Thyroid gland (tissue), 4 donors: ENCODE measurements around the gene SMG6. TPM values are rescaled to one million over a fixed set of nuclear protein-coding genes. Genes with fewer than 3 reads are reported as not detected.
"Not testable (repeated sequence)": the region's sequence is repeated elsewhere in the genome, so short reads cannot be mapped to it uniquely, and the experiment has no call there.

ENCODE experiments used
- DNase-seq, 2 donors: peaks; one replicate each; pipeline ENCODE4 v3.0.0-alpha.2; 2019
- H3K27ac ChIP-seq, 3 donors: fragments of 200-600 bp; sonication (generic); 1 replicate in 2 of 3; 2 replicates in 1 of 3; pipeline ENCODE4 v1.5.1; 2016 to 2019; ENCODE audit warnings: mild to moderate bottlenecking in 1 of 3, moderate library complexity in 1 of 3
- H3K27me3 ChIP-seq: fragments of 200-600 bp; sonication (generic); one replicate; pipeline ENCODE4 v1.5.1; 2019
- H3K36me3 ChIP-seq, 2 donors: fragments of 200-600 bp; sonication (generic); one replicate each; pipeline ENCODE4 v1.5.1; 2016 to 2019
- H3K4me1 ChIP-seq, 2 donors: fragments of 200-600 bp; sonication (generic); one replicate each; pipeline ENCODE4 v1.5.1; 2017 to 2019
- H3K4me3 ChIP-seq, 3 donors: fragments of 200-600 bp; sonication (generic); replicated peaks in 1 of 3; 1 replicate in 2 of 3; 2 replicates in 1 of 3; pipeline ENCODE4 v1.5.1; 2016; ENCODE audit warnings: mild to moderate bottlenecking in 1 of 3
- H3K9me3 ChIP-seq: fragments of 200-600 bp; sonication (generic); one replicate; pipeline ENCODE4 v1.5.1; 2017
- POLR2A ChIP-seq, 2 donors: fragments of 450-650 bp; IDR thresholded peaks; one replicate each; pipeline ENCODE4 v1.6.1; 2017; ENCODE audit warnings: antibody characterized with exemption in 2 of 2, mild to moderate bottlenecking in 2 of 2, moderate library complexity in 1 of 2
- WGBS, 2 donors: methylation state at CpG; one replicate each; pipeline ENCODE4 v1.1.5; 2017; 5-methylcytosine and 5-hydroxymethylcytosine counted together
- intact Hi-C: fragments of 100-400 bp; cut with DNase I; formaldehyde crosslinking; loops from one replicate; pipeline ENCODE4 v1.15.1; 2023
- total RNA-seq, 4 donors: library from RNA; depleted of rRNA; stranded (reverse); fragments of >200 nt; gene quantifications; one replicate each; pipeline ENCODE4 v1.2.3, GENCODE V29; 2016
- TF ChIP-seq, protein P1 (sequence below), 6 experiments: fragments of 200-600 bp in 3 of 6; fragments of 450-650 bp in 3 of 6; sonication (generic) in 3 of 6; IDR thresholded peaks; one replicate each; pipeline ENCODE4 v1.5.1; 2016 to 2019; ENCODE audit warnings: antibody characterized with exemption in 6 of 6, mild to moderate bottlenecking in 2 of 6, inconsistent platforms in 1 of 6, moderate library complexity in 1 of 6

Gene SMG6
- total RNA-seq, 4 donors from 2014 or later = 26.0 to 35.9 (median 32.9) TPM

- TF ChIP-seq, protein P1, sequence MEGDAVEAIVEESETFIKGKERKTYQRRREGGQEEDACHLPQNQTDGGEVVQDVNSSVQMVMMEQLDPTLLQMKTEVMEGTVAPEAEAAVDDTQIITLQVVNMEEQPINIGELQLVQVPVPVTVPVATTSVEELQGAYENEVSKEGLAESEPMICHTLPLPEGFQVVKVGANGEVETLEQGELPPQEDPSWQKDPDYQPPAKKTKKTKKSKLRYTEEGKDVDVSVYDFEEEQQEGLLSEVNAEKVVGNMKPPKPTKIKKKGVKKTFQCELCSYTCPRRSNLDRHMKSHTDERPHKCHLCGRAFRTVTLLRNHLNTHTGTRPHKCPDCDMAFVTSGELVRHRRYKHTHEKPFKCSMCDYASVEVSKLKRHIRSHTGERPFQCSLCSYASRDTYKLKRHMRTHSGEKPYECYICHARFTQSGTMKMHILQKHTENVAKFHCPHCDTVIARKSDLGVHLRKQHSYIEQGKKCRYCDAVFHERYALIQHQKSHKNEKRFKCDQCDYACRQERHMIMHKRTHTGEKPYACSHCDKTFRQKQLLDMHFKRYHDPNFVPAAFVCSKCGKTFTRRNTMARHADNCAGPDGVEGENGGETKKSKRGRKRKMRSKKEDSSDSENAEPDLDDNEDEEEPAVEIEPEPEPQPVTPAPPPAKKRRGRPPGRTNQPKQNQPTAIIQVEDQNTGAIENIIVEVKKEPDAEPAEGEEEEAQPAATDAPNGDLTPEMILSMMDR (IDR thresholded peaks at IDR 0.05) = no peak
- TF ChIP-seq POLR2A (IDR thresholded peaks at IDR 0.05) = no peak
- no peak overlapping the region for H3K4me3 ChIP-seq
- H3K27me3 ChIP-seq = no peaks in the 10 kb centered on the region
- H3K4me1 ChIP-seq = peaks cover 0 to 3% of the 10 kb centered on the region in 2 donors
- intact Hi-C loops = no loop called here
- no peak for DNase-seq
- H3K36me3 ChIP-seq = peaks cover 0 to 12% of the 10 kb centered on the region in 2 donors
- no peaks in the 10 kb centered on the region for H3K9me3 ChIP-seq
- 96 to 97% methylated on average over 4 of the region's 4 CpGs for WGBS, 2 donors
- H3K27ac ChIP-seq = no peak overlapping the region
Measured at GRCh38 chr17:2267354-2267753, 36.2 kb downstream of the SMG6 start.

GRCh38 chr17:2266865-2267228, 36.7 kb downstream of the SMG6 start:
- WGBS, 2 donors = 66 to 90% methylated on average over 3 of the region's 3 CpGs
- H3K27ac ChIP-seq = no peak overlapping the region
- peaks cover 0 to 3% of the 10 kb centered on the region in 2 donors for H3K4me1 ChIP-seq
- peaks cover 0 to 12% of the 10 kb centered on the region in 2 donors for H3K36me3 ChIP-seq
- no peak overlapping the region for H3K4me3 ChIP-seq
- DNase-seq = no peak
- H3K9me3 ChIP-seq = no peaks in the 10 kb centered on the region
- intact Hi-C loops = no loop called here
- TF ChIP-seq, protein P1 (IDR thresholded peaks at IDR 0.05) = no peak
- no peak for TF ChIP-seq POLR2A (IDR thresholded peaks at IDR 0.05)
- H3K27me3 ChIP-seq = no peaks in the 10 kb centered on the region

- H3K9me3 ChIP-seq = no peaks in the 10 kb centered on the region
- intact Hi-C loops = no loop called here
- no peak overlapping the region for H3K27ac ChIP-seq
- H3K4me1 ChIP-seq = peaks cover 0 to 3% of the 10 kb centered on the region in 2 donors
- TF ChIP-seq, protein P1 (IDR thresholded peaks at IDR 0.05) = no peak
- no peak for TF ChIP-seq POLR2A (IDR thresholded peaks at IDR 0.05)
- peak; percentile 19 to 20 for DNase-seq
- no peaks in the 10 kb centered on the region for H3K27me3 ChIP-seq
- WGBS, 2 donors = 78 to 80% methylated on average over 13 of the region's 13 CpGs
- no peak overlapping the region for H3K4me3 ChIP-seq
- peaks cover 0 to 12% of the 10 kb centered on the region in 2 donors for H3K36me3 ChIP-seq
Measured at GRCh38 chr17:2266045-2266864, 37.3 kb downstream of the SMG6 start.

DNA sequence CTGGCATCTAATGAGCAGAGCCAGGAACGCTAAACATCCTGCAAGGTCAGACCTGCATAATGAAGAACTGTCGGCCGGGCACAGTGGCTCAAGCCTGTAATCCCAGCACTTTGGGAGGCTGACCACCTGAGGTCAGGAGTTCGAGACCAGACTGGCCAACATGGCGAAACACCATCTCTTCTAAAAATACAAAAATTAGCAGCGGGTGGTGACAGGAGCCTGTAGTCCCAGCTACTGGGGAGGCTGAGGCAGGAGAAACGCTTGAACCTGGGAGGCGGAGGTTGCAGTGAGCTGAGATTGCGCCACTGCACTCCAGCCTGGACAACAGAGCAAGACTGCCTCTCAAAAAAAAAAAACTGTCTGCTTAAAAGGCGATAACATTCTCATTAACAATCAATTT, 38.4 kb downstream of the SMG6 start:
- DNase-seq, H3K27me3 ChIP-seq, H3K9me3 ChIP-seq, H3K36me3 ChIP-seq, H3K4me1 ChIP-seq, intact Hi-C loops, H3K27ac ChIP-seq, H3K4me3 ChIP-seq: not testable (repeated sequence)
- 96 to 99% methylated on average over 10 of the region's 10 CpGs for WGBS, 2 donors

DNA sequence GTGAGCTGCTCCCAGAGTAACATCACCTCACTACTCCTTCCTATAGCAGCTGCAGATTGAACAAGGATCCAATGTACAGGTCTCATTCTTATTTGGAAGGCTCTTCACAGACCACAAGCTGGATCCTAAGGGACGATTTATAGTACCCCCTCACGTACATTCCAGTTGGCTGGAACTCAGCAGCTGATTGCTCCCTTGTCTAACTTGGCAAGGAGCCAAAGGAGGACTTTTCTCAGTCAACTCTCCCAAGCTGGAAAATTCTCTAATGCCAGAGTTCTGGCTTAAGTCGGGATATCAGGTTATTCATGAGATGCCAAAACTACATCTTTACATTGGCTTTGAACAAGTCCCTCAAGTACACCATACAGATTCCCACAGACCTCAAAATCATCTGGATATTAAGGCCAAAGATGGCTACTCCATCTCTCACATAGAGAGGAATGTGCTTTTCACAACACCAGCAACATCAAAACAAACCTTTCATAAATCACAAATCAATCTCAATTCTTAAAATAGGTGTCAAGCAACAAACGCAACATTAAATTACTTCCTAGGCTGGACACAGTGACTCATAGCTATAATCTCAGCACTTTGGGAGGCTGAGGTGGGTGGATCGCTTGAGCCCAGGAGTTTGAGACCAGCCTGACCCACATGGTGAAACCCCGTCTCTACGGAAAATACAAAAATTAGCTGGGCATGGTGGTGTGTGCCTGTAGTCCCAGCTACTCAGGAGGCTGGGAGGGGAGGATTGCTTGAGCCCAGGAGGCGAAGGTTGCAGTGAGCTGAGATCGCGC, 39.3 kb downstream of the SMG6 start:
- H3K27me3 ChIP-seq = no peaks in the 10 kb centered on the region
- no peaks in the 10 kb centered on the region for H3K9me3 ChIP-seq
- H3K4me3 ChIP-seq = no peak overlapping the region
- WGBS, 2 donors = 77 to 81% methylated on average over 10 of the region's 10 CpGs
- TF ChIP-seq, protein P1 (IDR thresholded peaks at IDR 0.05) = no peak
- TF ChIP-seq POLR2A (IDR thresholded peaks at IDR 0.05) = no peak
- no peak overlapping the region for H3K27ac ChIP-seq
- DNase-seq = no peak
- H3K36me3 ChIP-seq = peaks cover 0 to under 1% of the 10 kb centered on the region in 2 donors
- intact Hi-C loops = no loop called here
- no peaks in the 10 kb centered on the region for H3K4me1 ChIP-seq
